Stomach smooth muscle (tissue), 2 donors: ENCODE results near the gene DUSP9.

Source experiments
- H3K27ac ChIP-seq: one replicate; pipeline ENCODE4 v1.7.0; 2013; ENCODE audit warnings: mild to moderate bottlenecking, low read length, inconsistent platforms
- H3K27me3 ChIP-seq, 2 donors: one replicate each; pipeline ENCODE4 v1.7.0; 2013; ENCODE audit warnings: low read length in 2 of 2; ENCODE audit not compliant: insufficient read depth in 2 of 2, control insufficient read depth in 1 of 2
- H3K36me3 ChIP-seq, 2 donors: one replicate each; pipeline ENCODE4 v1.7.0; 2013; ENCODE audit warnings: low read length in 2 of 2; ENCODE audit not compliant: control insufficient read depth in 2 of 2, insufficient read depth in 2 of 2
- H3K4me1 ChIP-seq: one replicate; pipeline ENCODE4 v1.7.0; 2013; ENCODE audit warnings: low read length; ENCODE audit not compliant: control insufficient read depth, insufficient read depth
- H3K4me3 ChIP-seq, 2 donors: one replicate each; pipeline ENCODE4 v1.7.0; 2013; ENCODE audit warnings: low read length in 2 of 2
- H3K9ac ChIP-seq, 2 donors: one replicate each; pipeline ENCODE4 v1.7.0; 2013; ENCODE audit warnings: low read length in 2 of 2, mild to moderate bottlenecking in 1 of 2
- H3K9me3 ChIP-seq, 2 donors: one replicate each; pipeline ENCODE4 v1.7.0; 2013; ENCODE audit warnings: low read length in 2 of 2; ENCODE audit not compliant: control insufficient read depth in 2 of 2
- donor health status: healthy.
- donor health status: Pancreatic carcinoma.

Gene DUSP9

DNA sequence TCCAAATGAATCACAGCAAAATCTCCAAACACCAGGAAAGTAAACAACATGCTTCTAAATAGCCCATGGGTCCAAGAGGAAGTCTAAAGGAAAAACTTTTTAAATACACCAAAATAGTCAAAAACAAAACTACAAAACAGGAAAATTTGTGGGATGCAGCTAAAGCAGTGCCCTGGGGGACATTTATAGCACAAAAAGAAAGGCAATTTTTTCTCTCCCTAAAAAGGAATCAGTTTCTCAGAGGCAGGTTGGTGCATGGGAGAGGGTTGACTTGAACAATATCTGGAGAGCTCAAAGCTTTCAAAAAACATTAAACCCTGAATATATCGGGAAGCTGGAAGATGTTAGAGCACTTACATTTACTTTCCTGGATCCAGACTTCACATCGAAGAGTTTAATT lies 15.7 kb upstream of the DUSP9 start:
- Histone ChIP-seq H3K36me3 (no peaks in the 10 kb centered on the region), H3K4me1 (no peaks in the 10 kb centered on the region), H3K4me3 (no peak overlapping the region), H3K9me3 (peaks cover 0 to 2% of the 10 kb centered on the region in 2 donors), H3K27ac (no peak overlapping the region), H3K27me3 (peaks cover 0 to 13% of the 10 kb centered on the region in 2 donors), H3K9ac (no peak overlapping the region)

DNA sequence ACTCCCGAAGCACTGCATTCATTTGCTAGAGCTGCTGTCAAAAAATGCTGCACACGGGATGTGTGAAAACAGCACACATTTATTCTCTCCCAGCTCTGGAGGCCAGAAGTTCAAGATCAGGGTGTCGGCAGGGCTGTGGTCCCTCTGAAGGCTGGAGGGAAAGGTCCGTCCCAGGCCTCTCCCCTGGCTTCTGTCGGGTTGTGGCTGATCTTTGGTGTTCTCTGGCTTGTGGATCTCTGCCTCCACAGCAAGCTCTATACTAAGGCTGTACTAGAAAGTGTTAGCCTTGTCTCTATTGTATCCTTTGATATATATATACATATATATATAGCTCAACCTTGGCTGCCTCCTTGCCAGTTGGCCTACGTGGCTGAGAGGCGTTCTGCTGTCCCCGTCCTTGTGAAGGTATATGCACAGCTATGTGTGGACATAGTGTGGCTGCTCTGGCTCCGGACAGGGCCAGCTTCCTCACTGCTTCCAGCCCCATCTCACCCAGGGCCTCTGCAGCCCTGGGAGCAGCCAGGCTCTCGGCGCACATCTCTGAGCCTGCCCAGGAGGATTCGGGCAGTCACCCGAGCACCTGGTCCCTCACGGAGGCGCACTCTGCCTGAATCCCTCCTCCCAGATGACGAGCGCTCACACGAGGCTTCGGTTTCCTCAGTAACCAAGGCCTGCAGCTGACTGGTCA lies 15.0 kb upstream of the DUSP9 start:
- H3K4me1 ChIP-seq = no peaks in the 10 kb centered on the region
- no peak overlapping the region for H3K27ac ChIP-seq
- no peak overlapping the region for H3K9ac ChIP-seq
- H3K36me3 ChIP-seq = no peaks in the 10 kb centered on the region
- H3K27me3 ChIP-seq = peaks cover 0 to 13% of the 10 kb centered on the region in 2 donors
- H3K4me3 ChIP-seq = no peak overlapping the region
- peaks cover 0 to 2% of the 10 kb centered on the region in 2 donors for H3K9me3 ChIP-seq

GRCh38 chrX:153632595-153632946 lies 14.4 kb upstream of the DUSP9 start:
- peaks cover 0 to 13% of the 10 kb centered on the region in 2 donors for H3K27me3 ChIP-seq
- no peaks in the 10 kb centered on the region for H3K36me3 ChIP-seq
- H3K4me3 ChIP-seq = no peak overlapping the region
- no peak overlapping the region for H3K9ac ChIP-seq
- no peak overlapping the region for H3K27ac ChIP-seq
- peaks cover 0 to 2% of the 10 kb centered on the region in 2 donors for H3K9me3 ChIP-seq
- H3K4me1 ChIP-seq = no peaks in the 10 kb centered on the region

- H3K4me1 ChIP-seq = no peaks in the 10 kb centered on the region
- peaks cover 0 to 2% of the 10 kb centered on the region in 2 donors for H3K9me3 ChIP-seq
- H3K9ac ChIP-seq = no peak overlapping the region
- no peak overlapping the region for H3K4me3 ChIP-seq
- no peaks in the 10 kb centered on the region for H3K36me3 ChIP-seq
- H3K27ac ChIP-seq = no peak overlapping the region
- H3K27me3 ChIP-seq = peaks cover 0 to 12% of the 10 kb centered on the region in 2 donors
These were observed 14.0 kb upstream of the DUSP9 start for GRCh38 chrX:153633048-153633447.

GRCh38 chrX:153633607-153634180 lies 13.3 kb upstream of the DUSP9 start:
- Histone ChIP-seq H3K36me3 (no peaks in the 10 kb centered on the region), H3K4me3 (no peak overlapping the region), H3K4me1 (no peaks in the 10 kb centered on the region), H3K27me3 (peaks cover 0 to 10% of the 10 kb centered on the region in 2 donors), H3K9me3 (peaks cover 0 to 2% of the 10 kb centered on the region in 2 donors), H3K9ac (no peak overlapping the region), H3K27ac (no peak overlapping the region)

- Histone ChIP-seq H3K9ac (no peak overlapping the region), H3K4me3 (no peak overlapping the region), H3K36me3 (no peaks in the 10 kb centered on the region), H3K9me3 (peaks cover 0 to 2% of the 10 kb centered on the region in 2 donors), H3K27me3 (peaks cover 0 to 7% of the 10 kb centered on the region in 2 donors), H3K27ac (no peak overlapping the region), H3K4me1 (no peaks in the 10 kb centered on the region)
These were observed 12.8 kb upstream of the DUSP9 start for GRCh38 chrX:153634236-153634635.

DNA sequence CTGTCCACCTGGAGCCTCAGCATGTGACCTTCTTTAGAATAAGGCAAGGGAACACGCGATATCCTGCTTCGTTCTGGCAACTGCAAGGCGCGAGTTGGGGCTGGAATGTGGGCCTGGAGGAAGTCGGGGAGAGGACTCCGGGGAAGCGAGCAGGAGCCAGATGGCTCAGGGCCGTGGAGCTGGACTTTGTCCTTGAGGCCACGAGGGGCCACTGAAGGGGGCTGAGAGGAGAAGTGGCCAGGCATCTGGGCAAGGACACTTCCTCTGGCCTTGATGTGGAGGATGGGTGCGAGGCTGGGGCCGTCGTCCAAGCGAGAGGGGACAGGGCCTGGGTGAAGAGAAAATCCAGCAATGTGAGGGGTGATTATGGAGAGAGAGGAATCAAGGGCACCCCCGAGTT lies 12.2 kb upstream of the DUSP9 start:
- Histone ChIP-seq H3K27me3 (peaks cover 0 to 7% of the 10 kb centered on the region in 2 donors), H3K4me1 (no peaks in the 10 kb centered on the region), H3K9me3 (peaks cover 0 to 2% of the 10 kb centered on the region in 2 donors), H3K9ac (no peak overlapping the region), H3K27ac (no peak overlapping the region), H3K4me3 (no peak overlapping the region), H3K36me3 (no peaks in the 10 kb centered on the region)

- Histone ChIP-seq H3K9ac (no peak overlapping the region), H3K27ac (no peak overlapping the region), H3K9me3 (peaks cover 0 to 2% of the 10 kb centered on the region in 2 donors), H3K4me1 (no peaks in the 10 kb centered on the region), H3K27me3 (peaks cover 0 to 8% of the 10 kb centered on the region in 2 donors), H3K36me3 (no peaks in the 10 kb centered on the region), H3K4me3 (no peak overlapping the region)
These were observed 11.6 kb upstream of the DUSP9 start for GRCh38 chrX:153635388-153635787.

- Histone ChIP-seq H3K9ac (no peak overlapping the region), H3K27ac (no peak overlapping the region), H3K27me3 (peaks cover 0 to 14% of the 10 kb centered on the region in 2 donors), H3K9me3 (peaks cover 0 to 2% of the 10 kb centered on the region in 2 donors), H3K4me1 (no peaks in the 10 kb centered on the region), H3K4me3 (no peak overlapping the region), H3K36me3 (no peaks in the 10 kb centered on the region)
These were observed 11.0 kb upstream of the DUSP9 start for GRCh38 chrX:153635788-153636668.

- Histone ChIP-seq H3K27ac (no peak overlapping the region), H3K4me1 (no peaks in the 10 kb centered on the region), H3K9me3 (no peaks in the 10 kb centered on the region), H3K9ac (no peak overlapping the region), H3K4me3 (no peak overlapping the region), H3K36me3 (no peaks in the 10 kb centered on the region), H3K27me3 (peaks cover 4 to 20% of the 10 kb centered on the region in 2 donors)
These were observed 10.3 kb upstream of the DUSP9 start for GRCh38 chrX:153636716-153637115.
